GM18508 (cell line): ENCODE data around the gene SEMA3B.
A peak's percentile ranks its signal among the peaks of the same experiment; 100 is the strongest.
"Not testable (repeated sequence)": the region's sequence is repeated elsewhere in the genome, so short reads cannot be mapped to it uniquely, and the experiment has no call there.

ENCODE experiments used
- ATAC-seq: cut with Tn5 transposase; IDR thresholded peaks from one replicate; pipeline ENCODE4 v1.9.1; 2021; ENCODE audit warnings: moderate number of reproducible peaks; ENCODE audit not compliant: insufficient read depth, unreplicated experiment

Gene SEMA3B

GRCh38 chr3:50268703-50269451 is at the start of gene SEMA3B:
Gene SEMA3B (plus strand): TSS chr3:50269147. CDS start chr3:50269241, 94 bp downstream.
- no peak for ATAC-seq

GRCh38 chr3:50219285-50219684 is 49.7 kb upstream of the SEMA3B start:
- no peak for ATAC-seq

GRCh38 chr3:50220109-50220508 is 48.8 kb upstream of the SEMA3B start:
- no peak for ATAC-seq

GRCh38 chr3:50221051-50221410 is 47.9 kb upstream of the SEMA3B start:
- no peak for ATAC-seq

GRCh38 chr3:50221411-50222168 is 47.4 kb upstream of the SEMA3B start:
- no peak for ATAC-seq

GRCh38 chr3:50222169-50222528 is 46.8 kb upstream of the SEMA3B start:
- ATAC-seq = no peak

GRCh38 chr3:50224639-50225038 is 44.3 kb upstream of the SEMA3B start:
- ATAC-seq = no peak

- no peak for ATAC-seq
Observed at GRCh38 chr3:50226888-50227389, 42.0 kb upstream of the SEMA3B start.

GRCh38 chr3:50227390-50228183 is 41.4 kb upstream of the SEMA3B start:
- no peak for ATAC-seq

GRCh38 chr3:50228184-50228763 is 40.7 kb upstream of the SEMA3B start:
- not testable (repeated sequence) for ATAC-seq

- ATAC-seq = no peak
Observed at GRCh38 chr3:50229490-50229889, 39.5 kb upstream of the SEMA3B start.

GRCh38 chr3:50230104-50230793 is 38.7 kb upstream of the SEMA3B start:
- ATAC-seq = no peak

- ATAC-seq = no peak
Observed at GRCh38 chr3:50230794-50231125, 38.2 kb upstream of the SEMA3B start.

GRCh38 chr3:50231581-50231980 is 37.4 kb upstream of the SEMA3B start:
- ATAC-seq = no peak

GRCh38 chr3:50232303-50232702 is 36.6 kb upstream of the SEMA3B start:
- no peak for ATAC-seq

GRCh38 chr3:50233176-50233575 is 35.8 kb upstream of the SEMA3B start:
- no peak for ATAC-seq

- peak; percentile 82 for ATAC-seq
Observed at GRCh38 chr3:50235716-50236483, 33.0 kb upstream of the SEMA3B start, which contains the start of gene GNAI2. Gene GNAI2 (plus strand): TSS chr3:50236204. CDS start chr3:50236336, 132 bp downstream.

- ATAC-seq = no peak
Observed at GRCh38 chr3:50236484-50237132, 32.3 kb upstream of the SEMA3B start.
